Neural crest cell (in vitro differentiated cells): ENCODE measurements around the gene VWC2L. TPM values are rescaled to one million over a fixed set of nuclear protein-coding genes. Genes with fewer than 3 reads are reported as not detected.

Experiments used
- DNase-seq: peaks from one replicate; pipeline ENCODE4 v3.0.0; 2021; ENCODE audit warnings: low read depth, mixed read lengths, low spot score
- H3K27ac Mint-ChIP-seq: one replicate; pipeline ENCODE4 v1.8.0; 2021; ENCODE audit warnings: mild to moderate bottlenecking, mixed read lengths; ENCODE audit not compliant: unreplicated experiment
- H3K27me3 Mint-ChIP-seq: 2 replicates; pipeline ENCODE4 v1.8.0; 2021; ENCODE audit warnings: low read depth, mild to moderate bottlenecking, mixed read lengths
- H3K36me3 Mint-ChIP-seq: 2 replicates; pipeline ENCODE4 v1.8.0; 2021; ENCODE audit warnings: low read depth, mild to moderate bottlenecking, mixed read lengths
- H3K4me1 Mint-ChIP-seq: 2 replicates; pipeline ENCODE4 v1.8.0; 2021; ENCODE audit warnings: mixed read lengths
- H3K4me3 Mint-ChIP-seq: one replicate; pipeline ENCODE4 v1.8.0; 2021; ENCODE audit warnings: mild to moderate bottlenecking, mixed read lengths
- H3K9me3 Mint-ChIP-seq: 2 replicates; pipeline ENCODE4 v1.8.0; 2021; ENCODE audit warnings: mixed read lengths
- CTCF ChIP-seq: fragments of 200-600 bp; sonication (generic); conservative IDR thresholded peaks from 2 replicates; pipeline ENCODE4 v1.5.0; 2021; ENCODE audit warnings: antibody characterized with exemption, mild to moderate bottlenecking
- total RNA-seq: library from RNA; stranded (reverse); gene quantifications from 2 replicates; pipeline ENCODE4 v1.2.1, GENCODE V29; 2021

VWC2L gene
- total RNA-seq, 1 donor from 2014 or later = 0.23 TPM

DNA sequence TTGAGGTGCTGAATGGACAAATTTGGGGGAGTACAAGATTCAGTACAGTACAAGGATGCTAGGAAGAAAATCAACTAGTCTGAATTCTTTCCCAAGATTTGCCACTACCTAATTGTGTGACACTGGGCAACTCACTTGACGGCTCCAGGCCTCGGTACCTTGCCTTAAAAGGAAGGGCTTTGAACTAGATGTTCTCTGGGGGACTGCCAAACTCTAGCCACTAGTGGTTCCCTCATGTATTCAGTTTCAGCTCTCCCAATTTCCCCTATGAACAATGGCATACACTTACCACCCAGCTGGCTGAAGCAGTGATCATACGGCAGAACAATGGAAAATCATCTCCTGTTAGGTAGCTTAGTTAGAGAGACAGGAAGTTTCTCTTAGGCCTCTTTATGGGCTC is 73.4 kb downstream of the VWC2L start:
- no peak for TF ChIP-seq CTCF
- Mint-ChIP-seq H3K27me3 (no peaks in the 10 kb centered on the region), H3K27ac (no peak overlapping the region), H3K4me3 (no peak overlapping the region), H3K9me3 (no peaks in the 10 kb centered on the region), H3K4me1 (peaks cover 42% of the 10 kb centered on the region), H3K36me3 (no peaks in the 10 kb centered on the region)
- DNase-seq = no peak

DNA sequence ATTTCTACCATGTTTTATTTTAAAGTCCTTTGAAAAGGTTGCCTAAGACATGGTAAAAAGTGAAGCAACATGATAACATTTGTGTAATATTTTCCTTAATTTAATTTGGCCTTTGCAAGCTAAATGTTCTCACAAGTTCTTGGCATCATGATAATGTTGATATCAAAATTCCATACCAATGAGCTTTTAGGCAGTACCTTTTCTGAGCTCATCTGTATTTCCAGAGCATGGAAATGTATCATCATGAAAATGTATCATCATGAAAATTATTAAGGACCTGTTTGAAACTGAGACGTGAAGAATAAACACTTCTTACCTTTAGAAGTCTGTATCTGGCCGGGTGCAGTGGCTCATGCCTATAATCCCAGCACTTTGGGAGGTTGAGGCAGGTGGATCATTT is 73.8 kb downstream of the VWC2L start:
- no peak for TF ChIP-seq CTCF
- no peak overlapping the region for H3K4me3 Mint-ChIP-seq
- H3K4me1 Mint-ChIP-seq = peaks cover 42% of the 10 kb centered on the region
- H3K27me3 Mint-ChIP-seq = no peaks in the 10 kb centered on the region
- no peaks in the 10 kb centered on the region for H3K36me3 Mint-ChIP-seq
- no peak overlapping the region for H3K27ac Mint-ChIP-seq
- DNase-seq = no peak
- no peaks in the 10 kb centered on the region for H3K9me3 Mint-ChIP-seq

DNA sequence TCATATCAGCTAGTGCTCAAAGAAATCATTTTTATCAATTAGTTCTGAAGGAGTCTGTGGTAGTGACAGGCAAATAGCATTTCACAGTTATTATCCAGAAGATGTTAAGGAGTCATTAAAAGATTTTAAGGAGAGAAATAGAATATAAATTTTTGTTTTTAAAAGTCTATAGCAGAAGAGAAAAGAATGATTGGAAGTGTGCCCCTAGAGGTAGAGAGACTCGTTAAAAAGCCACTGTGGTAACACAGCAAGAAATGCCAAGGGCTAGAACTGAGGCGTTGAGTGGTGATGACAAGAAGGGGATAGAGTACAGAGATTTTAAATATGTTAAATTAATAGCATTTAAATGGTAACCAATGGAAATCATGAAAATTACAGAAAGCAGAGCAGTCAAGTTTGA is 78.3 kb downstream of the VWC2L start:
- TF ChIP-seq CTCF = peak; percentile 25
- Mint-ChIP-seq H3K9me3 (peaks cover 5% of the 10 kb centered on the region), H3K4me1 (peaks cover 4% of the 10 kb centered on the region), H3K27ac (no peak overlapping the region), H3K27me3 (no peaks in the 10 kb centered on the region), H3K36me3 (peaks cover 2% of the 10 kb centered on the region), H3K4me3 (no peak overlapping the region)
- no peak for DNase-seq

- Mint-ChIP-seq H3K36me3 (peaks cover 2% of the 10 kb centered on the region), H3K4me3 (no peak overlapping the region), H3K4me1 (no peaks in the 10 kb centered on the region), H3K9me3 (peaks cover 5% of the 10 kb centered on the region), H3K27me3 (no peaks in the 10 kb centered on the region), H3K27ac (no peak overlapping the region)
- DNase-seq = no peak
- TF ChIP-seq CTCF = no peak
Observed at GRCh38 chr2:214489702-214490101, 78.8 kb downstream of the VWC2L start.

DNA sequence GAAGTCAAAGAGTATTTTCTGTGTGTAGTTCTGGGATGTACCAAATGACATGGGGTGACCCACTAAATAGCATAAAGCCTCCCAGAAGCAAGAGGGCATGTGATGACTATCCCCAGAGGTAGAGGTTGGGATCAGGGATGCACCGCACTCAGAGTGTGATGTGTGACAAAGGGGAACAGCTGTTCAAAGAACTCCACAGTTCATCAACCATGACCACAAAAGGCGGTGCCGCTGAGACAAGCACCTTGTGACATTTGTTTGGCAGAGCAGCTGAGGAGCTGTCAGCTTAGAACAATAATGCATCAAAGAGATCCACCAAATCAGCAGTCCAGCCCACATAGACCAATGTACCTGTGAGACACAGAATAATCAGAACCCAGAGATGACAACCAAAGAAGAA is 81.3 kb downstream of the VWC2L start:
- Mint-ChIP-seq H3K4me3 (no peak overlapping the region), H3K9me3 (peaks cover 5% of the 10 kb centered on the region), H3K36me3 (peaks cover 2% of the 10 kb centered on the region), H3K27ac (no peak overlapping the region), H3K4me1 (no peaks in the 10 kb centered on the region), H3K27me3 (no peaks in the 10 kb centered on the region)
- DNase-seq = no peak
- no peak for TF ChIP-seq CTCF

GRCh38 chr2:214492608-214493007 is 81.8 kb downstream of the VWC2L start:
- no peaks in the 10 kb centered on the region for H3K27me3 Mint-ChIP-seq
- no peak overlapping the region for H3K27ac Mint-ChIP-seq
- H3K4me1 Mint-ChIP-seq = no peaks in the 10 kb centered on the region
- peaks cover 2% of the 10 kb centered on the region for H3K36me3 Mint-ChIP-seq
- no peak overlapping the region for H3K4me3 Mint-ChIP-seq
- no peak for DNase-seq
- no peak for TF ChIP-seq CTCF
- peaks cover 5% of the 10 kb centered on the region for H3K9me3 Mint-ChIP-seq
